ENCODE measurements around the gene ARHGAP10. TPM values are rescaled to one million over a fixed set of nuclear protein-coding genes. Genes with fewer than 3 reads are reported as not detected.

The ARHGAP10 gene
- total RNA-seq, 1 experiment from 2014 or later: 7.7 TPM

- DNase-seq (ENCODE audit: low read depth): peak; percentile 65
Observed at GRCh38 chr4:147768113-147768512, 36.2 kb downstream of the ARHGAP10 start.

- DNase-seq (ENCODE audit: low read depth): peak; percentile 11
Observed at GRCh38 chr4:147769386-147769785, 37.5 kb downstream of the ARHGAP10 start.

- no peak for DNase-seq (ENCODE audit: low read depth)
Observed at GRCh38 chr4:147770831-147771230, 38.9 kb downstream of the ARHGAP10 start.

- no peak for DNase-seq (ENCODE audit: low read depth)
Observed at GRCh38 chr4:147772056-147772455, 40.2 kb downstream of the ARHGAP10 start.

- peak; percentile 34 for DNase-seq (ENCODE audit: low read depth)
Observed at GRCh38 chr4:147772459-147772969, 40.6 kb downstream of the ARHGAP10 start.

- peak; percentile 41 for DNase-seq (ENCODE audit: low read depth)
Observed at GRCh38 chr4:147773261-147774184, 41.6 kb downstream of the ARHGAP10 start.

- DNase-seq (ENCODE audit: low read depth): no peak
Observed at GRCh38 chr4:147776716-147777115, 44.8 kb downstream of the ARHGAP10 start.

- DNase-seq (ENCODE audit: low read depth): peak; percentile 7
Observed at GRCh38 chr4:147777456-147778091, 45.7 kb downstream of the ARHGAP10 start.

GRCh38 chr4:147778942-147779341 lies 47.1 kb downstream of the ARHGAP10 start:
- no peak for DNase-seq (ENCODE audit: low read depth)

- no peak for DNase-seq (ENCODE audit: low read depth)
Observed at GRCh38 chr4:147779451-147779850, 47.6 kb downstream of the ARHGAP10 start.

GRCh38 chr4:147780137-147780777 lies 48.4 kb downstream of the ARHGAP10 start:
- DNase-seq (ENCODE audit: low read depth): no peak

GRCh38 chr4:147782087-147782781 lies 50.3 kb downstream of the ARHGAP10 start:
- DNase-seq (ENCODE audit: low read depth): peak; percentile 7

- no peak for DNase-seq (ENCODE audit: low read depth)
Observed at GRCh38 chr4:147785129-147785528, 53.2 kb downstream of the ARHGAP10 start.

- no peak for DNase-seq (ENCODE audit: low read depth)
Observed at GRCh38 chr4:147786031-147786430, 54.1 kb downstream of the ARHGAP10 start.

- DNase-seq (ENCODE audit: low read depth): no peak
Observed at GRCh38 chr4:147786531-147786930, 54.6 kb downstream of the ARHGAP10 start.

- DNase-seq (ENCODE audit: low read depth): peak; percentile 17
Observed at GRCh38 chr4:147787204-147787603, 55.3 kb downstream of the ARHGAP10 start.

- DNase-seq (ENCODE audit: low read depth): no peak
Observed at GRCh38 chr4:147788791-147789190, 56.9 kb downstream of the ARHGAP10 start.

GRCh38 chr4:147789596-147789995 lies 57.7 kb downstream of the ARHGAP10 start:
- DNase-seq (ENCODE audit: low read depth): no peak

- no peak for DNase-seq (ENCODE audit: low read depth)
Observed at GRCh38 chr4:147790412-147790811, 58.5 kb downstream of the ARHGAP10 start.

GRCh38 chr4:147791341-147791740 lies 59.5 kb downstream of the ARHGAP10 start:
- DNase-seq (ENCODE audit: low read depth): no peak

GRCh38 chr4:147791865-147792264 lies 60.0 kb downstream of the ARHGAP10 start:
- DNase-seq (ENCODE audit: low read depth): no peak
